NCI-H1092 (cell line): ENCODE data around the gene UCN3.
"Not testable (repeated sequence)": the region's sequence is repeated elsewhere in the genome, so short reads cannot be mapped to it uniquely, and the experiment has no call there.

ENCODE experiments used
- DNase-seq: peaks from one replicate; lab custom pipeline; 2025; lab: John Stamatoyannopoulos, UW

UCN3 gene

DNA sequence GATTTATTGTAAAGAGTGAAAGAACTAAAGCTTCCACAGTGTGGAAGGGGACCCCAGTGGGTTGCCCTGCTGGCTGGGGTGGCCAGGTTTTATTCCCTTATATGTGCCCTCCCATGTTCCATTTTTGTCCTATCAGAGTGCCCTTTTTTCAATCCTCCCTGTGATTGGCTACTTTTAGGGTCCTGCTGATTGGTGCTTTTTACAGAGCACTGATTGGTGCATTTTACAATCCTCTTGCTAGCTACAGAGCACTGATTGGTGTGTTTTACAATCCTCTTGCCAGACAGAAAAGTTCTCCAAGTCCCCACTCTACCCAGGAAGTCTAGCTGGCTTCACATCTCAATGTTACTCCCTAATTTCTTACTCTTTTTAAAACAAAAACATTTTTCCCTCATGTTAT, 46.0 kb downstream of the UCN3 start:
- not testable (repeated sequence) for DNase-seq

DNA sequence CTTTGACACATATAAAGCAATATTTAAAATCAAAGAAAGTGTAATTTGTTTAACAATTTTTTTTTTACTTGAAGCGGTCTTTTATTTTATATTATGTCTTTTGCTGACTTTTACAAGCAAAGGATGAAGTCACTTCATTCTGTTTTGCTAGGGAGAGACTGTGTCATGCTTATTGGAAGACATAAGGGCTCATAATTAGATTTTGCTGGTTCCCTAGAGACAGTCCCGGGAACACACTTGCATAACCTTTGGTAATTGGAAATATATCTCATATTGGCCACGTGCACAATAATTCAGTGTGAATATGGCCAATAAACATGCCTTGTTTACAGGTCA, 47.1 kb downstream of the UCN3 start:
- DNase-seq, result no peak

DNA sequence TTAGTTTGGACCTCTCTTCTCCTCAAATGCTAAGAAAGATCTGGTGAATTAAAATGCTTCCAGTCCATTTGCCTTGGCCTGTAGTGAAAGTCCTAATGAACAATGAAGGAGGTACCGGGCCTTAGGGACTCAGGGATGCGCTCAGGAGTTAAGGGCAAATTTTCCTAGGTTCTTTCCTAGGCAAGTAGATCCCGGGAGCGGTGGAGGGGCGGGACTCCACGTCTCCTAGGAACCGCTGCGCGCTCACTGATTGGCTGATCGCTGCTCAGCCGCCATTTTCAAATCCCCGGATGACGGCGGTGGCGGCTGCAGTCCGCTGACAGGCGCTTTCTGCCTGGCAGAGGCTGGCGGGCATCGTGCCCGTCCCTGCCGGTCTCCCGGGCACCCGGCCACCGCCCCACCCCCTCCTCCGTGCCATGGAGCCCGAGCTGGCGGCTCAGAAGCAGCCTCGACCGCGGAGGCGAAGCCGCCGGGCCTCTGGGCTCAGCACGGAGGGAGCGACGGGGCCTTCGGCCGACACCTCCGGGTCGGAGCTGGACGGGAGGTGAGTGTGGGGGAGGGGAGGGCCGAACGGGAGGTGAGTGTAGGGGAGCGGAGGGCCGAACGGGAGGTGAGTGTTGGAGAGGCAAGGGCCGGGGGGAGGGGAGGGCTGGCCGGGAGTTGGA, 47.6 kb downstream of the UCN3 start, which contains the start of gene NET1:
NET1 (plus strand) TSS at position 281 of the 665 bp plus-strand sequence; CDS start at position 417, 136 bp downstream.
- DNase-seq, result peak; percentile 92

DNA sequence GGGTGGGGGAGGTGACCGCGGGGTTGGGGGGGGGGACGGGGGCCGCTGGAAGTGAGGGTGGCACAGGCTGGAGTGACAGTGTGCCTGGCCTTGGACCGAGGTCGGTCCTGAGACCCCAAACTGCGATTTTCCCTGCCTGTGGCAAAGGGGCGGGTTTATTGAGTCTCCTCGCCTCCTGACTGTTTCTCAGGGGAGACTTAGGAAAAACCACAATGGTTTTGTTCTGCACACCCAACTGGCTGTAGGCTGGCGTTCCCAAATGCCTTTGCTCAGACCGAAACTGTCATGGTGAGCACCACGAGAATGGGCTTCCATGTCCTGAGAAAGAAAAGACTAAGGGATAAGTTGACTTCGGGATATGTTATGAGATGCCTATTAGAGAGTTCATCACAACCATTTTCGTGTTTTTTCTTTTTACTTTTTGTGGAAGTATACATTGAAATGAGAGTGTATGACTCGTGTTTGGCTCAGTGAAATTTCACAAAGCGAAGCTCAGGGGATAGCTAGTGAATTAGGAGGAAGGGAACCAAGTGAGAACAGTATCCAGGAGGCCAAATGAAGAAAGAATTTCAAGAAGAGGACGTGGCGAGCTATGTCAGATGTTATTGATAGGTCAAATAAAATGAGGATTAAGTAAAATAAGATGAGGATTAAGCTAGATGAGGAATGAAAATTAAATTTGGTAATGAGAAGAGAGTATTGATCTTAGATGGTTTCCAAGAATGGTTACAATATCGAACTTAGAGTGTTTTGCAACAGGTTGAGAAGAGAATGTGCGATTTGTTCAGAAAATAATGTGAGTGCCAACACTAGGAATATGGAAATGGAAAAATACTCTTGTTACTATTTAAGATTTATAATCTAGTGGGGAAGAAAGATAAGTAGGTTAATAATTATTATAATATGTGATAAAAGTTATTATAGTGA, 48.5 kb downstream of the UCN3 start:
- no peak for DNase-seq

DNA sequence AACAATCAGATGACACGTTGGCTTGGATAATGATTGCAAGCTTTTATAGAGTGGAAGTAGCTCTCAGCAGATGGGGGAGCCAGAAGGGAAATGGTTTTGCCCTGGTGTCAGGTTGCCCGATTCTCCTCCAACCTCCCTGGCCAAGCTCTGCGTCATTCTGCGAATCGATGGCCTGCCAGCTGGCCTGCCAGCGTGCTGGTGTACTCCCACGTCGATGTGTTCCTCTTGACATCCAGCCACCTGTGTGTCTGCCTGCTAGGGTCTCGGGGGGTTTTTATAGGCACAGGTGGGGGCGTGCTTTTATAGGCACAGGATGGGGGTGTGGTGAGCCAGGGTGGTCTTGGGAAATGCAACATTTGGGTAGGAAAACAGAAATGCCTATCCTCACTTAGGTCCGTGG, 52.2 kb downstream of the UCN3 start:
- DNase-seq, result no peak

DNA sequence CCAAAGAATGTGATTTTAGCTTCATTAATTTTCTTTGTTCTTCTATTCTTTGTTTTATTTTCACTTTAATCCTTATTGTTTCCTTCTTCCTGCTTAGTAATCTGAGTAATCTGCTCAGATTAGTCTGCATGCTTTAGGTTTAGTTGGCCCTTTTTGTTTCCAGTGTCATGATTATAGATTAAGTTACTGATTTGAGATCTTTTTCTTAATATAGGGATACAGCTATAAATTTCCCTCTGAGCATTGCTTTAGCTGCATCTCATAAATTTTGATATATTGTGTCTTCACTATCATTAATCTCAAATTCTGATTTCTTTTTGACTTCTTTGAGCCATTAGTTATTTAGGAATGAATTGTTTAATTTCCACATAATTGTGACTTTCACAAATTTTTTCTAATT, 53.8 kb downstream of the UCN3 start:
- no peak for DNase-seq

DNA sequence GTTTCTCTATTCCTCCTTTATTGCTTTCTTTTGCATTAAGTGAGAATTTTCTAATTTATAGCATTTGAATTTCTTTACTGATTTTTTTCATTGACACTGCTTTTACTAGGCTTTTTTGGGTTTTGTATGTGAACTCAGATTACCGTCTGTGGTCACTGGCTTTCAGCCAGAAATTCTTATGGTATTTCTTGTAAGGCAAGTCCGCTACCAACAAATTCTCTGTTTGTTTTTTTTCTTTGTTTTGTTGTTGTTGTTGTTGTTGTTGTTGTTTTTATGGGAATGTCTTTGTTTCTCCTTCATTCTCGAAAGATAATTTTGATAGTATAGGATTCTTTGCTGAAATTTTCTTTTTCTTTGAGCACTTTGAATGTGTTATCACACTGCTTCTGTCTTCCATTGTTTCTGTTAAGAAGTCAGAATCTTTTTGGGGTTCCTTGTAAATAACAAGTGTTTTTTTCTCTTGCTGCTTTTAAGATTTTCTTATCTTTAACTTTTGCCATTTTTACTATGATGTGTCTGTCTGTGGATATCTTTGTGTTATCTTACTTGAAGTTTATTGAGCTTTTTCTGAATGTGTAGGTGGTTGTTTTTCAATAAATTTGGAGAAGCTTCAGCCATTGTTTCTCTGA, 54.8 kb downstream of the UCN3 start:
- DNase-seq, result no peak

DNA sequence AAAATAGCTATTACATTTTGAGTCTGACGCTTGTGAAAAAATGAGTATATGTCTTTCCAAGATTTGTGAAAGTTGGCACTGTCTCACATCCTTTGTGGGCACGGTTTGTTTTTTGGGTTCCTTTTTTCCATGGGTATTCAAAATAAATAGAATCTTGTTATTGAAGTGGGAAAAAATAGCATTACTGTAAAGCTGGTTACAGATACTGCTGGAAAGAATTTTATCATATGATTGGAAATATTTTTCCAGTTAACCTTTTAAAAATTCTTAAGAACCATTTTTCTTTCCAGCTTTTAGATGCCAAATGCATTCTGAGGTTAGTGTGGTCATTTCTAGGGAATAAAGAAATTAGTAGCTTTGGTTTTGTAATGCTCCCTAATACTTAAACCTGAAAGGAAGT, 59.0 kb downstream of the UCN3 start:
- no peak for DNase-seq
